ENCODE measurements around the gene OR4Q2. TPM values are rescaled to one million over a fixed set of nuclear protein-coding genes. Genes with fewer than 3 reads are reported as not detected.
"Not testable (repeated sequence)": the region's sequence is repeated elsewhere in the genome, so short reads cannot be mapped to it uniquely, and the experiment has no call there.

OR4Q2 gene
- polyA plus RNA-seq (2014; cell fraction: cytosol; rRNA removed), result not detected in 2 replicates
- not detected in 2 replicates for polyA plus RNA-seq (2014; cell fraction: nucleus; rRNA removed)

DNA sequence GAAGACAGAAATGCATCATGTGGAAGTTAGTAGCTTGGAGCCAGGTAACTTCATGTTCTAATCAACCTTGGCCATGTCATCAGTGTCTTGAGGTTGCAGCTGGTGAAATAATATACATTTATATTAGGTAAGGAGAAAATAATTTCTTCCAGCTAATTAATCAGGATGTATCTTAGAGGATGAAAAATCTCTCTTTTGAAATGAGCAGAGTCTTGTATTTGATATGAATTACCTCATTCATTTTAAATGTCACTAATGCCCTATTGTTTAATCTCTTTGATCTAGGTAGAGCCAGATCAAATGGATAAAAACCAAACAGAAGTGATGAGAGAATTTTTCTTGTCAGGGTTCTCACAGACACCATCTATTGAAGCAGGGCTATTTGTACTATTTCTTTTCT is at the start of gene OR4Q2:
TSS of gene OR4Q2 (plus strand) at position 301 of the 400 bp plus-strand sequence.
- no peak for DNase-seq (ENCODE audit: low spot score)

DNA sequence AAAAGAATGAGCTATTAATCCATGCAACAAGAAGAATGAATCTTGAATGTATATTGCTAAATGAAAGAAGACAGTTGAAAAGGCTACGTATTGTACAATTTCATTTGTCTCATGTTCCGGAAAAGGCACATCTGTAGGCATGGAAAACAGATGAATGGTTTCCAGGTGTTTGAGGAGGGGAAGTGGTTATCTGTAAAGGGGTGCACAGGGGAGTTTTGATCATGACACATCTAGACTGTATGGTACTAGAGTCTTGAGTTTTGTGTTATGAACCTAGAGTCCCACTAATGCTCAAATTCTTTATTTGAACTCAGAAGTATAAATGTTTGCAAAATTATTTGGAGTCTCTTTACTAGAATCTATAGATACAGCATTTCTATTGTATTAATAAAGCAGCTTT is 32.2 kb upstream of the OR4Q2 start:
- not testable (repeated sequence) for DNase-seq (ENCODE audit: low spot score)

DNA sequence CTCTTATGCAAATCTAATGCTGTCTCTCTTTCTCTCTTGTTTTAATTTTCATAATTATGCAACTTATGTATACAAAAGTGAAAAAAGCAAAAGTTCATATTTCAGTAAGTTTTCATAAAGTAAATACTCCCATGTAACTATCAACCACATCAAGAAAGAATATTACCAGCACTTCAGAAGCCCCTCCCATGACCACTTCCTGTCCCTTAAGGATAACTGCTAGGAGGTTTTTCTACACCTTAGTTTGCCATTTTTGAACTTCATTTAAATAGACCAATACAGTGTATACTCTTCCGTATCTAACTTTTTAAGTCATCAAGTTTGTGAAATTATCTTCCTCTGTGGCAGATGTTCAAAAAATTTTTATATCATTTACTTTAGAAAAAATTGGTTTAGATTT is 27.1 kb upstream of the OR4Q2 start:
- DNase-seq (ENCODE audit: low spot score), result no peak

DNA sequence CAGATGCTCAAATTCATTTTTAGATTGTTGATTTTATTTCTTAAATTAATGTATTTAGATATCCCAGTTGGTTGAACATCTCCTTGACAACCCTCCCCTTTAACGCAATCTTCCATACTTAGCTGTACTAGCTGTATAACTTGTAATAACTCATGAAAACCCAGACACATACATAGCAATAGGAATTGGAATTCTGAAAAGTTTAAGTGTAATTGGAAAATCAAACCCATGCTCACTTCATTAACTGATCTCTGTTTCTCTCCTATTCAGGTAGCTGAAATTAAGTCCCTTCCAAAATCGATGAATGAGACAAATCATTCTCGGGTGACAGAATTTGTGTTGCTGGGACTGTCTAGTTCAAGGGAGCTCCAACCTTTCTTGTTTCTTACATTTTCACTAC is 26.7 kb upstream of the OR4Q2 start, which contains the start of gene OR4K15:
TSS of gene OR4K15 (plus strand) at position 301 of the 400 bp plus-strand sequence. CDS start at position 301, 0 bp downstream.
- no peak for DNase-seq (ENCODE audit: low spot score)

DNA sequence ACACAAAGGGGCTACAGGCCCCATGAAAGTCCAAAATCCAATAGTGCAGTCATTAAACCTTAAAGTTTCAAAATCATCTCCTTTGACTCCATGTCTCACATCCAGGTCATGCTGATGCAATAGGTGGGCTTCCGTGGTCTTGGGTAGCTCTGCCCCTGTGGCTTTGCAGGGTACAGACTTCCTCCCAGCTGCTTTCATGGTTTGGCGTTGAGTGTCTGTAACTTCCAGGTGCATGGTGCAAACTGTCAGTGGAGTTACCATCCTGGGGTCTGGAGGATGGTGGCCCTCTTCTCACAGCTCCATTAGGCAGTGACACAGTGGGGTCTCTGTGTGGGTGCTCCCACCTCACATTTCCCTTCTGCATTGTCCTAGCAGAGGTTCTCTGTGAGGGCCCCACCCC is 8.5 kb upstream of the OR4Q2 start:
- DNase-seq (ENCODE audit: low spot score), result no peak

DNA sequence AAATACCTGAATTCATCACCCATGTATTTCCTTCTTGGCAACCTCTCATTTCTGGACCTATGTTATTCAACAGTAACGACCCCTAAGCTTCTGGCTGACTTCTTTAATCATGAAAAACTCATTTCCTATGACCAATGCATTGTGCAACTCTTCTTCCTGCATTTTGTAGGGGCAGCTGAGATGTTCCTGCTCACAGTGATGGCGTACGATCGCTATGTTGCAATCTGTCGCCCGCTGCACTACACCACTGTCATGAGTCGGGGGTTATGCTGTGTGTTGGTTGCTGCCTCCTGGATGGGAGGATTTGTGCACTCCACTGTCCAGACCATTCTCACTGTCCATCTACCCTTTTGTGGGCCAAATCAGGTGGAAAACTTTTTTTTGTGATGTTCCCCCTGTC is 356 bp downstream of the OR4Q2 start:
- no peak for DNase-seq (ENCODE audit: low spot score)

DNA sequence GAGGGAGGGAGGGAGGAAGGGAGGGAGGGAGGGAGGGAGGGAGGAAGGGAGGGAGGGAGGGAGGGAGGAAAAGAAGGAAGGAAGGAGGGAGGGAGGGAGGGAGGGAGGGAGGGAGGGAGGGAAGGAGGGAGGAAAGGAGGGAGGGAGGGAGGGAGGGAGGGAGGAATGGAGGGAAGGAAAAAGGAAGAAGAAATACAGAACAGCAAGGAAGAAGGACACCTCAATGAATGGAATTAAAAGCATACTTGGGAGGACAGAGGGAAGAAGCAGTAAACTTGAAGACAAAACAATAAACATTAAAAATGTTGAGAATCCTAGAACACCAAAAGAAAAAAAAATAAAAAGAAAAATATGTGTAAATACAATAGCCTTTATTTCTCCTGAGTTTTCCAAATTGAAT is 6.2 kb downstream of the OR4Q2 start:
- no peak for DNase-seq (ENCODE audit: low spot score)

DNA sequence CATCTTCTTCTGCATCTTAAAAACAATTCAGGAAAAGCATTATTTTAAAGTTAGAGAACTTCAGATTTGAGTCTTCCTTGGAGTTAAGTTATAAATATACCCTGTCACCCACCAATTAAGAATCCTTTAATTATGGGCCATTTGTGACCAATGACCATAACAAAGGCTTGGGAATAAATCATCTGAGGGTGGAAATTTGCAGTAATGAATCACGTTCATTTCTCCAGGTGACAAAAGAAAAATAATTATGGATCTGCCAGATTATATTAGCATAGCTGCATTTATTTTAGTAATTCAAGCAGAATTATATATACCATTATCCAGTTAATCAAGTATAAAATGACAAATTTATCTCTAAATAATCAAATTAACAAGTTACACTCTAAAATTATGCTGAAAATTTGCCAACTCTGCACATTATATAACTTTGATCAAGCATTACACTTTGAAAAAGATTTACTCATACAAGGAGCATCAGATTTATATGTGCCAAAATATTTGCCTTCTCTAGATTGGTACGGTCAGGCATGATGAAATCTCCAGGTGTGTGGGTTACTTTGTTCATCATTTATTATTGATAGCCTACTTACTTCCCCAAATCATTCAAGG is 17.4 kb downstream of the OR4Q2 start, which contains the start of gene OR4K14:
TSS of gene OR4K14 (minus strand) at position 51 of the 609 bp plus-strand sequence. CDS start 4,114 bp downstream, outside the sequence.
- no peak for DNase-seq (ENCODE audit: low spot score)

DNA sequence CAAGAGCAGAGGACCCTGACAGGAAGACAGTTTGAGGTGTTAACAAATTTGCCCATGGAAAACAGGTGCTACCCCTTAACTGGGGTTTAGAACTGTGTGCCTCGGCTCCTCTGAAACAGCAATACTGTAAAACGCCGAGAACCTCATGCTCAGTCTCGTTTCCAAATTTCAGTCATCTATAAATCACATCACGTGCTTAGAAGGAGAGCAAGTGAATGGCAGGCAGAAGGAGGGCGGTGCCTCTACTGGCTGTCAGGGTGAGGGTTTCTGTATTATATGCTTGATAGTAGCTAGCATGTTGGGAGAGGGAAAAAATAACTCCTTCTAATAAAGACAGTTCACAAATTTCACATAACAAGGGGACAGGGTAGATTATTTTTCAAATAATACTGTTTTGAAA is 29.1 kb downstream of the OR4Q2 start:
- no peak for DNase-seq (ENCODE audit: low spot score)

DNA sequence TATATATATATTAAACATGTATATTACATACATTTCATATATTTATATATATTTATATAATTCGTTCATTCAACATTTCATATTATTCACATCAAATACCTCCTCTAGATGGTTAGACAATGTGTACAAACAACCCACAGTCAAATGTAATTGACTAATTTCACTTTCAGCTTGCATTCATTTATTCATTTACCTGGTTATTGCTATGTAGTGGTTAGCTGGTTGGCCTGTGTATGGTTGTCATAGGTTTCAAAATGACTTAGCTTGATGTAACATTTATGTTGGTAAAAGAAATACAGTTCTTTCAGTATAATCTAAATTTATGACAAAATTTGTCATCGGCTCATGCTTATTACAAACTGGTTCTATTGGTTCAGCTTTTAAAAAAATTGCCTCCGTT is 33.5 kb downstream of the OR4Q2 start:
- no peak for DNase-seq (ENCODE audit: low spot score)

DNA sequence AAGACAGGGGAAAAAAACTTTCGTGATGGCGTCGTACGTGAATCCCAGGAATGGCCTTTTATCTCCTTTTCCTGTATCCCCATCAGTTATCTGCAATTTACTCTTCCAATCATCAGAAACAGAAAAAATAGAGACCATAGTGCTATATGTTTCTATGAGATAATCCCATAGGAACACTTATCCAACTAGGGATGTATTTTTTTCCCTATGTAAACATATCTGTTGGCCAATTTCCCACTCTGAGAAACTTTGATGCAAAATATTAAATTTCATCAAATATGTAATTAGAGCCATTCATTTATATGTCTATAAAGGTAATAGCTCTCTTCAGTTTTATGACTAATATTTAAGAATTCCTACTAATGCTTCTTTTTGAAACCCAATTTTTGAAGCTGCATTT is 34.0 kb downstream of the OR4Q2 start, which contains the start of gene OR4K13:
TSS of gene OR4K13 (minus strand) at position 101 of the 400 bp plus-strand sequence. CDS start 1,280 bp downstream, outside the sequence.
- no peak for DNase-seq (ENCODE audit: low spot score)

DNA sequence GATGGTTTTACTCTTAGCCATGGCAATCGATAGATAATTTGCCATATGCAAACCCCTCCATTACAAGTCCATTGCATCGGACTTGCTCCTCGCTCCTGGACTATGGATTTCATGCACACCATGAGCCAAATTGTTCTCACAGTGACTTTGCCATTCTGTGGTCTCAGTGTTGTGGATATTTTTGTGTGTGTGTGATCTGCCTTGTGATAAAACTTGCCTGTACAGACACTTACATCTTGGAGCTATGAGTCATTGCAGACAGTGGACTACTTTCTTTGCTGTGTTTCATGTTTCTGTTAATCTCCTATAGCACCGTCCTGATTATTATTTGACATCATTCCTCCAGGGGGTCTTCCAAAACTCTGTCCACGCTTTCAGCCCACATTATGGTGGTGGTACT is 42.3 kb downstream of the OR4Q2 start:
- DNase-seq (ENCODE audit: low spot score), result no peak

DNA sequence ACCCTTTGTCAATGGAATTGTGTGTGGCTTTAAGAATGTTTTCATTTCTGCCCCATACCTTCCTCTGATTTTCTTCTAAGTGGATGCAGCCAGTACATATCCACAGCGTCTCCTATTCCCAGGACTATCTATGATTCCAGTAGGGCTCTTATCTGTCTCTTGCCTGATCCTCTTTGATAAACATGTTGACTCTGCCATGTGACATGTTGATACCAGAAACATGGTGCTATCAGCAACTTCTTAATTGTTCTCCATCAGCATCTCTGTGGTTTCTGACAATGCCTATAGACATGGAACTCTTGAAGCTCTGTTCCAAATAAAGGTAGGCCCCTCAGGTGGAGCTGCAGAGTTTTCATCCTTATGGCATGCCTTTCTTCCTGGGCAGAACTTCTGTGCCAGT is 46.2 kb downstream of the OR4Q2 start:
- no peak for DNase-seq (ENCODE audit: low spot score)

Data from SK-N-DZ (cell line).